Neuronal stem cell (in vitro differentiated cells): ENCODE data around the gene COBLL1.

Experiments
- DNase-seq: peaks from one replicate; pipeline ENCODE4 v3.0.0-alpha.2; 2013; ENCODE audit warnings: low spot score
- H2AFZ ChIP-seq: one replicate; pipeline ENCODE4 v1.6.1; 2013; ENCODE audit warnings: mild to moderate bottlenecking, low read length, inconsistent platforms
- H2AK5ac ChIP-seq: 2 replicates; pipeline ENCODE4 v1.6.1; 2013; ENCODE audit warnings: low read depth, mild to moderate bottlenecking, inconsistent platforms, low read length, moderate library complexity, mixed read lengths
- H2BK120ac ChIP-seq: 2 replicates; pipeline ENCODE4 v1.6.1; 2013; ENCODE audit warnings: low read depth, mild to moderate bottlenecking, inconsistent platforms, low read length, moderate library complexity, mixed read lengths
- H2BK12ac ChIP-seq: one replicate; pipeline ENCODE4 v1.6.1; 2013; ENCODE audit warnings: low read length, inconsistent platforms
- H2BK15ac ChIP-seq: 2 replicates; pipeline ENCODE4 v1.6.1; 2013; ENCODE audit warnings: mild to moderate bottlenecking, low read length, inconsistent platforms, mixed read lengths
- H2BK5ac ChIP-seq: one replicate; pipeline ENCODE4 v1.6.1; 2013; ENCODE audit warnings: inconsistent platforms, mild to moderate bottlenecking, low read length, moderate library complexity
- H3K14ac ChIP-seq: one replicate; pipeline ENCODE4 v1.6.1; 2013; ENCODE audit warnings: low read length, inconsistent platforms
- H3K18ac ChIP-seq: 2 replicates; pipeline ENCODE4 v1.6.1; 2013; ENCODE audit warnings: low read length, inconsistent platforms
- H3K23ac ChIP-seq: 2 replicates; pipeline ENCODE4 v1.6.1; 2013; ENCODE audit warnings: low read depth, mild to moderate bottlenecking, mixed read lengths, low read length, inconsistent platforms; ENCODE audit not compliant: poor library complexity
- H3K27ac ChIP-seq: replicated peaks from 3 replicates; pipeline ENCODE4 v1.5.1; 2013; ENCODE audit warnings: low read length, inconsistent platforms
- H3K27me3 ChIP-seq, 3 experiments: 2 replicates each; pipeline ENCODE4 v1.6.1; 2013; ENCODE audit warnings: low read length in 3 of 3, mild to moderate bottlenecking in 2 of 3, inconsistent platforms in 1 of 3, low read depth in 1 of 3, mixed read lengths in 1 of 3, moderate library complexity in 1 of 3; ENCODE audit not compliant: control insufficient read depth in 3 of 3, insufficient read depth in 3 of 3
- H3K36me3 ChIP-seq, 2 donors: replicated peaks in 1 of 2; 2 replicates each; pipeline ENCODE4 v1.6.1; 2013; ENCODE audit warnings: low read length in 2 of 2; ENCODE audit not compliant: control insufficient read depth in 2 of 2, insufficient read depth in 2 of 2
- H3K4ac ChIP-seq: 2 replicates; pipeline ENCODE4 v1.6.1; 2013; ENCODE audit warnings: inconsistent platforms, mild to moderate bottlenecking, low read length, moderate library complexity
- H3K4me1 ChIP-seq, 2 donors: 1 replicate in 1 of 2; 2 replicates in 1 of 2; pipeline ENCODE4 v1.6.1; 2013; ENCODE audit warnings: low read length in 2 of 2, low read depth in 1 of 2; ENCODE audit not compliant: control insufficient read depth in 2 of 2, insufficient read depth in 1 of 2
- H3K4me2 ChIP-seq: one replicate; pipeline ENCODE4 v1.6.1; 2013; ENCODE audit warnings: mild to moderate bottlenecking, low read length, inconsistent platforms; ENCODE audit not compliant: insufficient read depth, poor library complexity, severe bottlenecking
- H3K4me3 ChIP-seq, 2 donors: 2 replicates each; pipeline ENCODE4 v1.5.1; 2013; ENCODE audit warnings: low read length in 2 of 2, mild to moderate bottlenecking in 2 of 2, inconsistent platforms in 1 of 2, moderate library complexity in 1 of 2
- H3K79me1 ChIP-seq: one replicate; pipeline ENCODE4 v1.6.1; 2013; ENCODE audit warnings: low read depth, mild to moderate bottlenecking, inconsistent platforms, low read length, moderate library complexity
- H3K9ac ChIP-seq: one replicate; pipeline ENCODE4 v1.6.1; 2013; ENCODE audit warnings: mild to moderate bottlenecking, low read depth, low read length, inconsistent platforms; ENCODE audit not compliant: poor library complexity
- H3K9me3 ChIP-seq, 2 donors: replicated peaks in 1 of 2; 2 replicates each; pipeline versions ENCODE3 to v1.6.1; 2013; ENCODE audit warnings: low read length in 2 of 2, mild to moderate bottlenecking in 2 of 2, inconsistent platforms in 1 of 2, low read depth in 1 of 2, mixed read lengths in 1 of 2, moderate library complexity in 1 of 2; ENCODE audit not compliant: control insufficient read depth in 2 of 2, insufficient read depth in 1 of 2
- H4K8ac ChIP-seq: one replicate; pipeline ENCODE4 v1.6.1; 2013; ENCODE audit warnings: low read depth, mild to moderate bottlenecking, inconsistent platforms, low read length, moderate library complexity
- H4K91ac ChIP-seq: one replicate; pipeline ENCODE4 v1.6.1; 2013; ENCODE audit warnings: low read length, low read depth, mild to moderate bottlenecking, inconsistent platforms; ENCODE audit not compliant: poor library complexity
- WGBS, 2 donors: extraction: QIAGEN DNeasy Blood & Tissue Kit; methylation state at CpG; one replicate each; pipeline ENCODE4 v1.1.7; 2013; ENCODE audit warnings: missing lambda C conversion rate in 2 of 2, mixed read lengths in 1 of 2; ENCODE audit not compliant: insufficient read length in 2 of 2, insufficient replicate concordance in 1 of 2; ENCODE audit errors: extremely low coverage in 2 of 2; 5-methylcytosine and 5-hydroxymethylcytosine counted together

COBLL1 gene

GRCh38 chr2:164696634-164697033, 145.0 kb downstream of the COBLL1 start:
- Histone ChIP-seq H2BK120ac (no peak overlapping the region), H2AFZ (no peak overlapping the region), H3K23ac (no peak overlapping the region), H3K27ac (no peak overlapping the region), H3K4ac (no peak overlapping the region), H4K8ac (no peak overlapping the region), H3K4me1 (peaks cover 0 to 2% of the 10 kb centered on the region in 2 donors), H3K9me3 (no peaks in the 10 kb centered on the region), H3K4me3 (no peak overlapping the region), H3K79me1 (no peaks in the 10 kb centered on the region), H2BK5ac (no peak overlapping the region), H3K27me3 (no peaks in the 10 kb centered on the region), H3K9ac (no peak overlapping the region), H2BK15ac (no peak overlapping the region), H2BK12ac (no peak overlapping the region), H2AK5ac (no peak overlapping the region), H4K91ac (no peak overlapping the region), H3K4me2 (no peak overlapping the region), H3K14ac (no peak overlapping the region), H3K36me3 (no peaks in the 10 kb centered on the region), H3K18ac (no peak overlapping the region)
- no peak for DNase-seq
- no CpG with 5 or more reads among the region's 1 CpG for WGBS, 2 donors

GRCh38 chr2:164694275-164694695, 147.3 kb downstream of the COBLL1 start:
- Histone ChIP-seq H2AFZ (no peak overlapping the region), H2BK15ac (no peak overlapping the region), H3K4me2 (no peak overlapping the region), H3K27me3 (no peaks in the 10 kb centered on the region), H3K14ac (no peak overlapping the region), H3K27ac (no peak overlapping the region), H2BK120ac (no peak overlapping the region), H3K36me3 (peaks cover 0 to 3% of the 10 kb centered on the region in 2 donors), H2BK5ac (no peak overlapping the region), H3K9me3 (no peaks in the 10 kb centered on the region), H3K23ac (no peak overlapping the region), H2AK5ac (no peak overlapping the region), H3K9ac (no peak overlapping the region), H3K18ac (no peak overlapping the region), H3K4ac (no peak overlapping the region), H3K4me3 (no peak overlapping the region), H4K8ac (no peak overlapping the region), H4K91ac (no peak overlapping the region), H3K4me1 (peaks cover 0 to 2% of the 10 kb centered on the region in 2 donors), H2BK12ac (no peak overlapping the region), H3K79me1 (no peaks in the 10 kb centered on the region)
- no CpG with 5 or more reads among the region's 6 CpGs for WGBS, 2 donors
- no peak for DNase-seq

- H3K18ac ChIP-seq: no peak overlapping the region
- H3K27me3 ChIP-seq: no peaks in the 10 kb centered on the region
- H2BK12ac ChIP-seq: no peak overlapping the region
- no peak overlapping the region for H3K23ac ChIP-seq
- no peak overlapping the region for H3K14ac ChIP-seq
- H3K79me1 ChIP-seq: no peaks in the 10 kb centered on the region
- no peak overlapping the region for H2BK15ac ChIP-seq
- no peak overlapping the region for H4K91ac ChIP-seq
- no peak overlapping the region for H2BK5ac ChIP-seq
- H3K4me1 ChIP-seq: peaks cover 0 to 2% of the 10 kb centered on the region in 2 donors
- no peak overlapping the region for H2AFZ ChIP-seq
- no peak overlapping the region for H4K8ac ChIP-seq
- no peak overlapping the region for H3K9ac ChIP-seq
- no peak overlapping the region for H2BK120ac ChIP-seq
- H3K4ac ChIP-seq: no peak overlapping the region
- no peak overlapping the region for H3K4me3 ChIP-seq
- peaks cover 0 to 3% of the 10 kb centered on the region in 2 donors for H3K36me3 ChIP-seq
- H3K9me3 ChIP-seq: no peaks in the 10 kb centered on the region
- DNase-seq: no peak
- no peak overlapping the region for H2AK5ac ChIP-seq
- H3K4me2 ChIP-seq: no peak overlapping the region
- no peak overlapping the region for H3K27ac ChIP-seq
Observed at GRCh38 chr2:164693834-164694233, 147.8 kb downstream of the COBLL1 start.

- Histone ChIP-seq H3K79me1 (no peaks in the 10 kb centered on the region), H3K27me3 (no peaks in the 10 kb centered on the region), H2BK12ac (no peak overlapping the region), H2AK5ac (no peak overlapping the region), H3K4ac (no peak overlapping the region), H3K9ac (no peak overlapping the region), H3K4me1 (peaks cover 0 to 2% of the 10 kb centered on the region in 2 donors), H4K8ac (no peak overlapping the region), H3K18ac (no peak overlapping the region), H2BK15ac (no peak overlapping the region), H2BK120ac (no peak overlapping the region), H3K23ac (no peak overlapping the region), H3K14ac (no peak overlapping the region), H3K4me3 (no peak overlapping the region), H2AFZ (no peak overlapping the region), H4K91ac (no peak overlapping the region), H3K36me3 (peaks cover 0 to 3% of the 10 kb centered on the region in 2 donors), H3K27ac (no peak overlapping the region), H3K9me3 (no peaks in the 10 kb centered on the region), H3K4me2 (no peak overlapping the region), H2BK5ac (no peak overlapping the region)
- DNase-seq: no peak
Observed at GRCh38 chr2:164693390-164693789, 148.2 kb downstream of the COBLL1 start.
